ENCODE measurements around the gene NEK8. TPM values are rescaled to one million over a fixed set of nuclear protein-coding genes. Genes with fewer than 3 reads are reported as not detected.

Gene NEK8
- total and polyA plus RNA-seq, 2 of the 8 experiments (the other 6 are each of a cell fraction or from before 2014, with no cell fraction given) = 14.9 to 23.3 TPM

DNA sequence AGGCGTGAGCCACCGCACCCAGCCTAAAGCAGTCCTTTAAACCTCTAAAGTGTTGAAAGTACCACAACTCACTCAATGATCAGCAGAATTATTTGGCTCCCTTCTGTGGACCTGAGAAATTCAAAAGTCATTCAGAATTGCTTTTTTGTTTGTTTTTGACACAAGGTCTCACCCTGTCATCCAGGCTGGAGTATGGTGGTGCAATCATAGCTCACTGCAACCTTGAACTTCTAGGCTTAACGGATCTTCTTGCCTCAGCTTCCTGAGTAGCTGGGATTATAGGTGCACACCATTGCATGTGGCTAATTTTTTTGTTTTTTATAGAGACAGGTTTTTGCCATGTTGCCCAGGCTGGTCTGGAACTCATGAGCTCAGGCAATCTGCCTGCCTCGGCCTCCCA is 59.5 kb downstream of the NEK8 start:
- Histone ChIP-seq H2BK15ac (ENCODE audit: low read length) (no peak overlapping the region), H3K23me2 (ENCODE audit: low read depth, low read length) (no peaks in the 10 kb centered on the region), H3K4ac (replicated peaks; ENCODE audit: insufficient read length, low read depth, low read length) (no peak overlapping the region), H2BK12ac (ENCODE audit: low read depth, low read length) (no peak overlapping the region), H4K8ac (ENCODE audit: extremely low read depth, insufficient read depth, low read length) (no peak overlapping the region), H3K14ac (ENCODE audit: insufficient read length) (no peak overlapping the region), H2AK5ac (ENCODE audit: low read depth, low read length) (no peak overlapping the region), H3K27me3 (replicated peaks in 1 of 4; ENCODE audit: control insufficient read depth in 3 of 4, extremely low read depth in 1 of 4, insufficient read depth in 3 of 4, low read length in 3 of 4) (no peaks in the 10 kb centered on the region), H3K36me3 (ENCODE audit: control insufficient read depth in 2 of 4, insufficient read depth in 4 of 4, low read length in 3 of 4) (peaks cover 0 to 4% (median 0%) of the 10 kb centered on the region in 4 experiments; a peak in 2 of 8 replicates), H3K23ac (ENCODE audit: insufficient read length) (no peak overlapping the region), H2BK20ac (ENCODE audit: low read length) (no peak overlapping the region), H3K9ac (replicated peaks in 1 of 4; ENCODE audit: extremely low read depth in 1 of 4, low read depth in 3 of 4, low read length in 3 of 4) (no peak overlapping the region), H4K5ac (ENCODE audit: insufficient read length, low read depth, low read length) (no peak overlapping the region), H3K4me3 (ENCODE audit: extremely low read depth in 1 of 4, insufficient read depth in 2 of 4, low read depth in 3 of 4, low read length in 4 of 4) (no peak overlapping the region), H3K4me1 (replicated peaks in 1 of 4; ENCODE audit: control insufficient read depth in 3 of 4, insufficient read depth in 4 of 4, low read length in 3 of 4) (no peaks in the 10 kb centered on the region), H3K79me1 (ENCODE audit: low read depth, low read length) (no peaks in the 10 kb centered on the region; the same call in none of the 2 replicates), H3K27ac (ENCODE audit: low read depth, low read length) (no peak overlapping the region), H3K56ac (replicated peaks; ENCODE audit: insufficient read length, low read depth, low read length) (no peak overlapping the region), H4K20me1 (replicated peaks in 1 of 2; ENCODE audit: control insufficient read depth in 1 of 2, insufficient read depth in 2 of 2, low read length in 2 of 2) (peaks cover 0 to 3% of the 10 kb centered on the region in 2 experiments), H2BK120ac (replicated peaks; ENCODE audit: low read depth, low read length) (no peak overlapping the region), H3K18ac (ENCODE audit: extremely low read depth, low read length) (no peak overlapping the region), H4K91ac (replicated peaks; ENCODE audit: insufficient read length, low read length) (no peak overlapping the region), H2BK5ac (ENCODE audit: low read depth, low read length) (no peak overlapping the region), H3K9me3 (ENCODE audit: insufficient read depth in 2 of 2, low read depth in 1 of 2, low read length in 1 of 2) (no peaks in the 10 kb centered on the region), H3K79me2 (ENCODE audit: control insufficient read depth in 1 of 2, insufficient read depth in 2 of 2, low read length in 2 of 2) (peaks cover 0 to 60% of the 10 kb centered on the region in 2 experiments; a peak in 2 of 4 replicates), H2AFZ (ENCODE audit: low read length) (no peak overlapping the region), H3K4me2 (ENCODE audit: insufficient read depth in 1 of 2, low read depth in 2 of 2, low read length in 2 of 2) (no peak overlapping the region)
- DNase-seq (ENCODE audit: low read depth in 1 of 2, low spot score in 2 of 2) = no peak
- FAIRE-seq = no peak
- 89% methylated on average over 4 of the region's 4 CpGs; no CpG with 5 or more reads in 1 of the 2 experiments for WGBS, 2 experiments (ENCODE audit: extremely low coverage in 1 of 2, insufficient coverage in 1 of 2, insufficient read length in 1 of 2, insufficient replicate concordance in 2 of 2, low coverage in 1 of 2, low lambda C conversion rate in 2 of 2, missing lambda C conversion rate in 1 of 2)
- ChIA-PET POLR2A (ENCODE audit: partially characterized antibody) (interaction anchor here (1.2 to 1.6 kb wide), 4 partner anchors 16 to 45 kb away, joined by 3 to 4 read pairs (median 4); partner anchors contain the start of gene TRAF4), CTCF (ENCODE audit: partially characterized antibody) (interaction anchor here (0.9 to 2.5 kb wide), 7 partner anchors 16 to 119 kb away, joined by 3 to 13 read pairs (median 3); no protein-coding TSS in a partner anchor)
- TF ChIP-seq KDM4A (IDR thresholded peaks at IDR 0.05; ENCODE audit: low read depth, low read length, severe bottlenecking) (no peak), YY1 (IDR thresholded peaks at IDR 0.05; ENCODE audit: low read depth, low read length) (no peak), NRF1 (IDR thresholded peaks at IDR 0.05; ENCODE audit: low read depth, low read length) (no peak), MAFK (IDR thresholded peaks at IDR 0.05; ENCODE audit: low read depth, low read length) (no peak), HDAC2 (IDR thresholded peaks at IDR 0.05; ENCODE audit: borderline replicate concordance in 1 of 2, low read depth in 2 of 2, low read length in 2 of 2) (no peak), POLR2A (IDR thresholded peaks at IDR 0.05; ENCODE audit: control extremely low read depth in 1 of 2, low read depth in 2 of 2, low read length in 2 of 2) (no peak), CBX5 (IDR thresholded peaks at IDR 0.05; ENCODE audit: low read depth, low read length) (no peak), RNF2 (IDR thresholded peaks at IDR 0.05; ENCODE audit: borderline replicate concordance, low read depth, low read length, missing control alignments, poor library complexity, severe bottlenecking) (no peak), RAD21 (IDR thresholded peaks at IDR 0.05 in 1 of 2, conservative IDR thresholded peaks at IDR 0.05 in 1 of 2; ENCODE audit: low read depth in 2 of 2, low read length in 2 of 2) (no peak), BRCA1 (IDR thresholded peaks at IDR 0.05; ENCODE audit: low read depth, low read length) (no peak), CTBP2 (IDR thresholded peaks at IDR 0.05; ENCODE audit: borderline replicate concordance, insufficient read depth, insufficient read length, low read length) (no peak)
- TF ChIP-seq, protein P1, sequence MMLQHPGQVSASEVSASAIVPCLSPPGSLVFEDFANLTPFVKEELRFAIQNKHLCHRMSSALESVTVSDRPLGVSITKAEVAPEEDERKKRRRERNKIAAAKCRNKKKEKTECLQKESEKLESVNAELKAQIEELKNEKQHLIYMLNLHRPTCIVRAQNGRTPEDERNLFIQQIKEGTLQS (IDR thresholded peaks at IDR 0.05; ENCODE audit: insufficient read depth, low read depth, low read length) = no peak
